ENCODE data around the gene HAP1. TPM values are rescaled to one million over a fixed set of nuclear protein-coding genes. Genes with fewer than 3 reads are reported as not detected.

HAP1 gene
- total RNA-seq, 4 donors from 2014 or later = not detected

DNA sequence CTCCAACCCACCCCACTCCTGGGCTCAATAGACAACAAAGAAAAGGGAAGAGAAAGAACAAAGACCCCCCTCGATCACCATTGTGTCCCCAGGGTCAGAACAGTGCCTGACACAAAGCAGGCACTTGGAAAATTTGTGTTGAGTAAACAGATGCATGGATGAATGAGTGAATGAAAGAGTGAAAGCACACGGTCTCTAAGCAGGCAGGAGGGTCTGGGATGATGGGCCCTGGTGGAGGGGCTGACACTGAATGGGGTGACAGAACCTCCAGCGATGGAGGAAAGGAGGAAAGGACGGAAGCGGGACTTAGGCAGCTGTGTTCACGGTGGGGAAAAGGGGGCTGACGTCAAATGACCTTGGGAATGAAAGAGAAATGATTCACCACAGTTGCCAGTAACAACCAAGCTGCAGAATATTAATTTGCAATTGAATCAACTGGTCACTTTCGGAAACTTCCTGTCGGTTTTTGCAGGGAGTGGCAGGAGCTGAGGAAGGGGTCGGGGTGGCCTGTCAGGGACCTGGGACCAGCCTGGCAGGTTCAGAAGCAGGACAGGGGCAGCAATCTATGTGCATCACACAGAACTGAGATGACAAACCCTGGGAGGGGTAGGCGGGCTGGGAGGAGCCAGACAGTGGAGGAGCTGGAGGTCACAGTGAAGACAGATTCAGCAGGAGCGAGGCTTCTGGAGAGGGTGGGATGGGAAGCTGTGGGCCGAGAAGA is 29.0 kb downstream of the HAP1 start:
- TF ChIP-seq, protein P1, sequence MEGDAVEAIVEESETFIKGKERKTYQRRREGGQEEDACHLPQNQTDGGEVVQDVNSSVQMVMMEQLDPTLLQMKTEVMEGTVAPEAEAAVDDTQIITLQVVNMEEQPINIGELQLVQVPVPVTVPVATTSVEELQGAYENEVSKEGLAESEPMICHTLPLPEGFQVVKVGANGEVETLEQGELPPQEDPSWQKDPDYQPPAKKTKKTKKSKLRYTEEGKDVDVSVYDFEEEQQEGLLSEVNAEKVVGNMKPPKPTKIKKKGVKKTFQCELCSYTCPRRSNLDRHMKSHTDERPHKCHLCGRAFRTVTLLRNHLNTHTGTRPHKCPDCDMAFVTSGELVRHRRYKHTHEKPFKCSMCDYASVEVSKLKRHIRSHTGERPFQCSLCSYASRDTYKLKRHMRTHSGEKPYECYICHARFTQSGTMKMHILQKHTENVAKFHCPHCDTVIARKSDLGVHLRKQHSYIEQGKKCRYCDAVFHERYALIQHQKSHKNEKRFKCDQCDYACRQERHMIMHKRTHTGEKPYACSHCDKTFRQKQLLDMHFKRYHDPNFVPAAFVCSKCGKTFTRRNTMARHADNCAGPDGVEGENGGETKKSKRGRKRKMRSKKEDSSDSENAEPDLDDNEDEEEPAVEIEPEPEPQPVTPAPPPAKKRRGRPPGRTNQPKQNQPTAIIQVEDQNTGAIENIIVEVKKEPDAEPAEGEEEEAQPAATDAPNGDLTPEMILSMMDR (IDR thresholded peaks at IDR 0.05; ENCODE audit: low read depth) = no peak

DNA sequence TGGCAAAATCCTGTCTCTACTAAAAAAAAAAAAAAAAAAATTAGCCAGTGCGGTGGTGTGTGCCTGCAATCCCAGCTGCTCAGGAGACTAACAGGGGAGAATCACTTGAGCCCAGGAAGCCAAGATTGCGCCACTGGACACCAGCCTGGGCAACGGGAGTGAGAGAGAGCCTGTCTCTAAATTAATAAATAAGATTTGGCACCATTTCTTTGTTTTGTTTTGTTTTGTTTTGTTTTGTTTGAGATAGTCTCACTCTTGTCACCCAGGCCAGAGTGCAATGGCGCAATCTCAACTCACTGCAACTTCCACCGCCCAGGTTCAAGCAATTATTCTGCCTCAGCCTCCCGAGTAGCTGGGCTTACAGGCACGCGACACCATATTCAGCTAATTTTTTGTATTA is 31.7 kb downstream of the HAP1 start:
- TF ChIP-seq, protein P1 (IDR thresholded peaks at IDR 0.05; ENCODE audit: low read depth) = no peak

DNA sequence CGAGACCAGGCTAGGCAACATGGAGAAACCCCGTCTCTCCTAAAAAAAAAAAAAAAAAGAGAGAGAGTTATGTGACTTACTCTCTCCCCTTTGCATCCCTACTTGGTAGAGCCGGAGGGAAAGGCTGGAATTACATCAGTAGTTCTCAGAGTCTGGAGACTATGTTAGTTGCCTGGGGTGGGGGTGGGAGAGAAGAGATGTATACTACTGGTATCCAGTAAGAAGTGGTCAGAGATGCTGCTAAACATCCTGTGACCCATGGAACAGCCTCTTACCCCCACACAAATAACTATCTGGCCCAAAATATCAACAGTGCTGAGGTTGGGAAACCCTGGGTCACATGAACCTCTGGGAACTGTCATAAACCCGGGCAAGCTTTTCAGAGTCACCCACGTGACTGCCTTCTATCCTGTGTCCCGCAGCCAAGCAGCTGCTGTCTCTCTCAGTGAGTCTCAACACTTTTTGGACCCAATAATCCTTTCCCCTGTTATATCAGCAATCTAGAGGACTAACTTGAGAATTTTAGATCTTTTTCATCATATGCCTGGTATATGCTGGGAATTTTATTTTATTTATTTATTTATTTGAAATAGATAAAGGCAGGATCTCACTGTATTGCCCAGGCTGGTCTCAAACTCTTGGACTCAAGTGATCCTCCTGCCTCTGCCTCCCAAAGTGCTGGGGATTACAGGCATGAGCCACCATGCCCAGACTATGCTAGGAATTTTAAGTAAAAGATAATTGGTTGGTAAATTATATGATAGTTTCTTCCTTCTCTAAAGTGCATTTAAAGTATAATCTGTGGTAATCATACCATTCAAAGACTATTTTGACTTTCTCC is 37.1 kb downstream of the HAP1 start:
- TF ChIP-seq, protein P1 (IDR thresholded peaks at IDR 0.05; ENCODE audit: low read depth) = no peak

DNA sequence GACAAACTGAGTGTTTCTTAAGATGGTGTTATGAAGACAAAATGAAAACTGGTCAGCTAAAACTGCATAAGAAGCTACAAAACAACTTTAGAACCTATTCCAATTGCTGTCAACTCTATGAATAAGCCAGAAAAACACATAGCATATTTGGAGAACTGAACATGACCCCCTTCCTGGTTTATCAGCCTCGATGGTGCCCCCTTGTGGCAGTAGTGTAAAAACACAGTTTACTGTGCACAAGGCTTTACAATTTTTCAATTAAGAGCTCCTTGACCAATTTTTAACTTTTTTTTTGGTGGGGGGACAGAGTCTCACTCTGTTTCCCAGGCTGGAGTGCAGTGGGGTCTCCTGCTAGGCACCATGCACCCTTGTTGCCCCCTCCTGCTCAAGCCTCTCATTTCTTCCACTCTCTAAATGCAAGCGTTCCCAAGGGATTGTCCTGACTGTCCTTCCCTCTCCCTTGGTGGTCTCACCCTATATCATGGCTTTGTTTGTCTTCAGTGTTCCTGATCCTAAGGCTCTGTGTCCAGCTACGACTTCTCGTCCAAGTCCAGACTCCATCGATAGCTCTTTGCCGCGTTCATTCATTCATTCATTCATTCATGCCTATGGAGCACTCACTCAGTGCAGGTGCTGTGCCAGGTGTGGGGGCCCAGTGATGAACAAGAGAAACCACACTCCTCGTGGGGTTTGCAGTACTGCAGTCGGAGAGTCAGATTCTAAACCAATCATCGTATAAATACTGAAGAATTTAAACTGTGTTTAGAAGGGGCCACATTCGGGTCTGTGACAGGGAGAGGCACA is 38.3 kb downstream of the HAP1 start:
- TF ChIP-seq, protein P1 (IDR thresholded peaks at IDR 0.05; ENCODE audit: low read depth) = no peak

DNA sequence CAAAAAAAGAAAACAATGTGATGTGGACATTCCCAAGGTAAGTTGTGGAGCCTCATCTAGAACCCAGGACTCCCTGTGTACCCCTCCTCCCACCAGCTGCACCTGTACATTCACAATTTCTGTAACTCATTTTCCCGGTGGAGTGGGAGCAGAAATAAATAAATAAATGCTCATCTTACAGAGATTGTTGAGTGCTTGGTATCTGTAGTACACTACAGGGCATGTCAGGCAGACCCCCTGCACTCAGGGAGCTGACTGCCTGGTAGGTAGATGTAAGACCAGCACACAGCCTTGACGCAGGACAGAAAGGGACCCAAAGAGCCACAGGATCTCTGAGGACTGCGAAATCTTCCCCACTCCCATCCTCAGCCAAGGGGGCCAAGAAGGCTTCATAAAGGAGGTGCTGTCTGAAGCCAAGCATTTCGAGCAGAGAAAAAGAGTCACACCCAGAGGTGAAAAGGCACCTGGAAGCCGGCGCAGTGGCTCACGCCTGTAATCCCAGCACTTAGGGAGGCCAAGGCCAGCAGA is 39.2 kb downstream of the HAP1 start:
- TF ChIP-seq, protein P1 (IDR thresholded peaks at IDR 0.05; ENCODE audit: low read depth) = no peak

DNA sequence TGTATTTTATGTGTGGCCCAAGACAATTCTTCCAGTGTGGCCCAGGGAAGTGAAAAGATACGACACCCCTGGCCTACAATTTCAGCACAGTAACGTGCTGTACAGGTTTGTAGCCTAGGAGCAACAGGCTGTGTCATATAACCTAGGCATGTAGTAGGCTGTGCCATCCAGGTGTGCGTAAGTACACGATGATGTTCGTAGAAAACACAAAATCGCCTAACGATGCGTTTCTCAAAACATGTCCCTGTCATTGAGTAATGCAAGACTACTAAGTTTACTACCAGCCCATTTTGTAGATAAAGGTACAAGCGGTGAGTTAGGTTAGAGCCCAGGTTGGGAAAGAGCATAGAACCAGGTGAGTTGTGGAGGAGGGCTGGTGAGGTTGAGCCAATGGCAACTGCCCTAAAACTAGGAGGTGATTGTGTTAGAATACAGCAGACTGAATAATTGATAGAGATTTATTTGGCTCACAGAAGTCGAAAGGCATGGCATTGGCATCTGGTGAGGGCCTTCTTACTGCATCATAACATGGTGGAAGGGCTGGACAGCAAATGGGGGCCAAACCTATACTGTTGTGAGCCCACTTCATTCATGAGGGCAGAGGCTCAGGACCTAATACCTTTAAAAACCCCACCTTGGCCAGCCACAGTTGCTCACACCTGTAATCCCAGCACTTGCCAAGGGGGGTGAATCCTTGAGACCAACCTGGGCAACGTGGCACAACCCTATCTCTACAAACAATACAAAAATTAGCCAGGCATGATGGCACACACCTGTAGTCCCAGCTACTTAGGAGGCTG is 41.5 kb downstream of the HAP1 start:
- TF ChIP-seq, protein P1 (IDR thresholded peaks at IDR 0.05; ENCODE audit: low read depth) = no peak

Measured in subcutaneous adipose tissue (tissue), 4 donors.